Eye (tissue), 1 donor: ENCODE measurements around the gene RAB5IF.
A peak's percentile ranks its signal among the peaks of the same experiment; 100 is the strongest.
"Not testable (repeated sequence)": the region's sequence is repeated elsewhere in the genome, so short reads cannot be mapped to it uniquely, and the experiment has no call there.

Experiments
- DNase-seq: peaks from one replicate; pipeline ENCODE4 v3.0.0-alpha.2; 2015

The RAB5IF gene

DNA sequence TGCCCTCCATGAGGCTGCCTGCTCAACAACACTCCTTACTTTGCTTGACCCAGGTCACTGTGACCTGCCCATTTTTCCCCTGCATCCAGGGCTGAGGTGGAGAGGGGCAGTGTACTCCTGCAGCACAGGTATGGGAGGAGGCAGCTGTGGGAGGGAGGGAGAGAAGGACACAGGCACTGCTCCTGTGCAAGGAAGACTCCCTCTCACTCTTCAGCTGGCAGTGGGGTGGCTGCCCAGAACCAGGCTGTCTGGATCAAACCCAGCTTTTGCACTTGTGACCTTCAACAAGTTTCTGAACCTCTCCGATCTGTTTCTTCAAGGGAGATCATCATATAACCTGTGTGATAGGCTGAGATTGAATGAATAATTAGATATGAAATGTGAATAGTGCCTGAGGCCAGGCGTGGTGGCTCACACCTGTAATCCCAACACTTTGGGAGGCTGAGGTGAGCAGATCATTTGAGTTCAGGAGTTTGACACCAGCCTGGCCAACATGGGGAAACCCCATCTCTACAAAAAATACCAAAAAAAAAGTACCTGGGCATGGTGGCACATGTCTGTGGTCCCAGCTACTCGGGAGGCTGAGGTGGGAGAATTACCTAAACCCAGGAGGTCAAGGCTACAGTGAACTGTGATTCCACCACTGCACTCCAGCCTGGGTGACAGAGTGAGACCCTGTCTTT is 18.1 kb upstream of the RAB5IF start:
- DNase-seq, result no peak

DNA sequence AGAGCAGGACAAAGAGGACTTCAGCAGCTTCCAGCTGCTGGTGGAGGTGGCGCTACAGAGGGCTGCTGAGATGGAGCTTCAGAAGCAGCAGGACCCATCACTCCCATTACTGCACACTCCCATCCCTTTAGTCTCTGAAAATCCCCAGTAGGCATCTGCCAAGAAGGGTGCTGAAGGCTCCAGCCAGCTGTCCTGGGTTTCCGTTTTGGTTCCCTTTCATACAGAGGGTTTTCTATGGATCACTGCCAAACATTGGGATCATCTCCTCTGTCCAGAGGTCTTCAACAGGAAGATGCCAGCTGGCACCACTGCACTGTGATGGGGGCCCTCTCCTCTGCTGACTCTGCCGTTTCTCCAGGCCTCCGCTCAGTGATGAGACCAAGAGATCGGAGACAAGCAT is 14.3 kb upstream of the RAB5IF start:
- no peak for DNase-seq

DNA sequence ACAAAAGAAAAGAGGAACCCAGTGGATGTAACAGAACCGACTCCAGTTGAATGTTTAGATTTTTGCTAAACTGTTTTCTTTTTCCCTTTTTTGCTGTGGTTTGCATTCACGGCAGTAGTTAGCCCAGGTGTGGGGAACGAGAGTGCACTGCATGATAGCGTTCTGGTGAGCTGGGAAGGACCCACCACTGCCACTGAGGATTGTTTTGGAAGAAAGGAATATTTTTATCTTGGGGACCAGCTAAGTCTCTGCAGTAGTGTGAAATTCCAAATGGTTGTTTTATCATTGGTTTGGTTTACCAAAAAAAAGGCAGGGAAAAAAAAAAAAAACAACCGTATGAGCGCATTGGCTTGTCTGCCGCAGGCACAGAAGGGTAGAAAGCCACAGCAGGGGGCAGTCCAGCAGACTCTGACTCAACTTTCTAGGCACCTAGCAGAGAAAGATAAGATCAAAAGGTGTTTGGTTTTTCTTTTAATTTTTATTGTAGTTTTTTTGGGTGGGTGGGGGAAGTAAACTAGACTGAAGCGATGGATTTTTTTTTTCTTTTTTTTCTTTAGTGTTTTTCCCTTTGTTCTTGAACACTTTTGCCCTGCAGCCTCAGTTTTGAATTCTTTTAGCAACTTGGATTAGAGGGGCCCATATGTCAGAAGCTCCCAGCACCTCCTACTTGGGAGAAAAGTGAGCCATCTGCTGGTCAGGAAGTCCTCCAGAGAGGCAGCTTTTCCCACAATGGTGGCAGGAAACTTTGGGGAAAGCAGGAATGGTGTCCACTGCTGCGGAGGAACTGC is 13.5 kb upstream of the RAB5IF start:
- DNase-seq, result peak; percentile 64

DNA sequence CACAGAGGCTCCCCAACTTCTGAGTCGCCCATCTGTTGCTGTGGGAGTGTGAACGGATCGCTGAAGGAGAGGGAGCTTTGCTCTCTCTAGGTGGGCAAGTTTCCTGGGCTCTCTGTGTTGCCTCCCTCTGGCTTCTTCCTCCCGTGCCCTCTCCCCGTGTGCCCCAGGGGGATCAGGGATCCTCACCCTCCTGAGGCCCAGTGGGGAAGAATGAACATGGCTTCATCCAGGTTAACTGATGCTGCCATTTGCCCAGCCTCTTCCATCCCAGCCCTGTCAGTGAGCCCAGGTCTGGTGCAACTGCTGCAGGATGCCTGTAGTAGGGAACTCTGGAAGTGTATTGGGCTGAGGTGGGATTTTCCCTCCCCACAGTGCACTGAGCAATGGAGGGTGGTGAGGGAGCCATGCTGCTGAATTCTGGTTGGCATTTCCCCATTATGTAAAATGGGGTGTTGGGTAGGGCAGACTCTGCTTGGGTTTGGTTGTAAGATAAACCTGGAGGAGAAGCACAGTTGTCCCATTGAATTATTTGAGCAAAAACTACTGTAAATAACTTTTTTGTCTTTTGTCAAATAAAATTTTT is 12.1 kb upstream of the RAB5IF start:
- no peak for DNase-seq

DNA sequence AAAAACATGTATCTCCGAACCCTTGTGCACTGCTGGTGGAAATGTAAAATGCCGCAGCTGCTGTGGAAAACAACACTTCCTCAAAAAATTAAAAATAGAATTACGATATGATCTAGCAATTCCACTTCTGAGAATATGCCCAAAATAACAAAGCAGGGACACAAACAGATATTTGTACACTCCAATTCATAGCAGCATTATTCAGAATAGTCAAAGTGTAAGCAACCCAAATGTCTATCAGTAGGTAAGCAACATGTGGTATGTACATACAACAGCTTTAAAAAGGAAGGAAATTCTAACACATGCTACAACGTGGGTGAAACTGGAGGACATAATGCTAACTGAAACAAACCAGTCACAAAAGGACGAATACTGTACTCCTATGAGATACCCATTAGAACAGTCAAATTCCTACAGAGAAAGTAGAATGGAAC is 5.7 kb upstream of the RAB5IF start:
- DNase-seq, result no peak

DNA sequence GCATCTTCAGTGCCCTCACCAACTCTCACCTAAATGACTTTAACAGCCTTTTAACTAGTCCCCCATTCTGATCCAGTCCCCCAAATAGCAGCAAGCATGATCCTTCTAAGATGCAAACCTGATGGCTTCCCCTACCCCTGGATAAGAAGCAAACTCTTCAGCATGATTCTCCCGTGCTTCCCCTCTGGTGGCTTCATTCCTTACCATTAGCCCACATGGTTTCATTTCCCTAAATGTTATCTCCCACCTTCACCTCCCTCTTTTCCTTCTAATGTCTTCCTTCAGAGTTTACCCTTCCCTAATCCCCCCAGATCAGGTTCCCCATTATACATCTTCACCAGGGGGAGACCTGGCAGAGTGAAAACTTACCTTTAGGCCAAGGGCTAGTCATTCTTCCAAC is 4.0 kb upstream of the RAB5IF start:
- DNase-seq, result no peak

DNA sequence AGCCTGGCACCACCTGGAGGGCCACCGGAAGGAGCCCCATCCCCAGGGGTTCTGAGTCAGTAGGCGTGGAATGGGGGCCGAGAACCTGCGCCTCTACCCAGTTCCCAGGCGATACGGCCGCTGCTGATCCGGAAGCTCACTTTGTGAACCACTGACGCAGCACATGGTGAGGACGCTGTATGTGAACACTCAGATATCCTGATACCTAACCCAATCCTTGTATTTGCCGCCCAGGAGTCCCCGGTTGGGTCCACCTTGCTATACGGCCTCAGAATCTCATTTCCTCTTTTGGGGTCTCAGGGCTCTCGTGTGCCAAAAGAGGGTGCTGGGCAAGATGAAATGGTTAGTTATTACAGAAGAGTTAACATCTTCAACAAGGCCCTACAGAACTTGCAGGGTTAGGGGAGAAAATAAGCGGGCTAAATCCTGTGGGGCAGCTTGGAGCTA is 604 bp upstream of the RAB5IF start:
- no peak for DNase-seq

DNA sequence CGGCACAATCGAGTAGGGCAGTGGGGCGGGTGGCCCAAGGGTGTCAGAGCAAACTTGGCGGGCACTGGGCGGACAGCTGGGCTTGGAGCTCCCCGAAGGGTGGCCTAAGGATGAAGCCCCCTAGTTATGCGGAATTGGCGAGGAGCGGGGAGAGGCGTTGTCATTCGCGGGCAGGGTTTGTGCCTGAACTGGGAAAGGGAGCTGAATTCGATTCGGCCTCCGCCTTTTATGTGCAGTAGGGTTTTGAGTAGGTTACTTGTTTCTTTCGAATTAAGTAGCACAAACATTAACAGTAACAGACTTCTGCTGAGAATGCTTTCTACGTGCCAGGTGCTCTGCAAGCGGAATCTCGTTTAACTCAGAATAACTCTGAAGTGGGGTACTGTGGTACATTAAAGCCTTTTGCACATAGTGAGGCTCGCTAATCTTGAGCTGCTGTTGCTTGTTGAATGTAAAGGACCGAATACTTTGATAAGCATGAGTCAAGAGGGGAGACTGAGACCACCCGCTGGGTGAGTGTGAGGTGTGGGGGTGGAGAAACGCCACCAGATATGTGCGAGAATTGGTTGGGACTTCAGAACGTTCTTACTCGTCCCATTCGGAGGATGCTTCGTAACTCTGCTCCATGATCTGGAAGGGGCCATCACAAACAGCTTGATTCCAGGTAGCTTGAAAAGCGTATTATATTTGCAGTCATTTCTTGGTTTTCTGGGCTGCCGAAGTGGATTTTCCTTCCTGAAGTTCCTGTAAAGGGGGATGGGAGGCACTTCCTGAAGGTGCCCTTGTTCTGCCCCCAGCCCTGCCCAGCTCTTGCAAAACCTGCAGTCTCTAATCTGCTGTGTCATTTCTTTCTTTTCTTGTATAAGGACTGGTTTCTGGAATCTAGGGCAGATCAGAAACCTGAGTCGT is 833 bp downstream of the RAB5IF start:
- no peak for DNase-seq

DNA sequence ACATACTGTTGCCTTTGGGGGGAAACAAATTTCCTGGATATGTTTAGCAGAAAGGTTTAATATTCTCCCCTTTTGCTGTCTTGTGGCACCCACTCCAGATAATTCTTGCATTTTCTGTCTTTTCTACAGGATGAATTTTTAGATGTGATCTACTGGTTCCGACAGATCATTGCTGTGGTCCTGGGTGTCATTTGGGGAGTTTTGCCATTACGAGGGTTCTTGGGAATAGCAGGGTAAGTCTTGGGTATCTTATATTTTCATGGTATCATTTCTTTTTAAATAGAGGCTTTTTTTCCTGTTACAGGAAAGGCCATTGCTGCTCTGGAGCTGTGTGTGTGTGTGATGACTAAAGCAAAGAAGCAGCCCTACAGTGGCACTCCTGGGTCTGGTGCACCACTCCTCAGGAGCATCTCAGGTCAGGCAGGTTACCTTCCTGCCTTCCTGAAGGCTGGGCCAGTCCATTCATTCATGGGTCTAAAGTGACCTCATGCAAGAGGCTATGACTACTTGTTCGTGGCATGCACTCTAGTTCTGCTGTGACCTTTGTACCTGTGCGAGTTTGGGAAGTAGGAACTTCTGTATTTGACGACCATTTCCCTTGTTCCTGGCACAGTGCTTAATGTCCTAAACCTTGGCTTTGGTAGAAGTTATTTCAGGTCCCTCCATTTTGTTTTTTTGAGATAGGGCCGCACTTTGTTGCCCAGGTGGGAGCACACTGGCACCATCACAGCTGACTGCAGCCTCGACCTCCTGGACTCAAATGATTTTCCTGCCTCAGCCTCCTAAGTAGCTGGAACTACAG is 2.2 kb downstream of the RAB5IF start:
- DNase-seq, result no peak

DNA sequence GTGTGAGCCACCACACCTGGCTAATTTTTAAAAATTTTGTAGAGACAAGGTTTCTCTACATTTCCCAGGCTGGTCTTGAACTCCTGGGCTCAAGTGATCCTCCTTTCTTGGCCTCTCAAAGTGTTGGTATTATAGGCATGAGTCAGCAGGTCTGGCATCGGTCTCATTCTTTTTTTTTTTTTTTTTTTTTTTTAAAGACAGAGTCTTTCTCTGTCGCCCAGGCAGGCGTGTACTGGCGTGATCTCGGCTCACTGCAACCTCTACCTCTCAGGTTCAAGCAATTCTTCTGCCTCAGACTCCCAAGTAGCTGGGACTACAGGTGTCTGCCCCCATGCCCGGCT is 2.8 kb downstream of the RAB5IF start:
- not testable (repeated sequence) for DNase-seq

DNA sequence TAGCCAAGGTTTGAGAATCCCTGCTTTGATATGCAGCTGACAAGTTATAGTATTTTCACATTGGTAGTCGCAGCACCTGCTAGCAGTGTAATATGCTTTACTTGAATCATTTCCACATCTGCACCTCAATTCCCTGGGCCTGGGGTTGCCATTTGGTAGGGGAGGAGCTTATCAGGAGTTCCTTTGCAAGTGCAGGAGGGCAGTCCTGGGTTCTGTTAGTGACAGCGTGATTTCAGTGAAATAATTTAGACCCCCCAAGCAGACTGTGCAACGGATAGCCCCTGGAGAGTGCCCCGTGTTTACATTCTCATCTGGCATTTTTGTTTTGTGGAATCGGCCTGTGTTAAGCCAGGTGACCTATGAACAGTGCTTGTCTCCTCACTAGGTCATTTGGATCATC is 6.0 kb downstream of the RAB5IF start:
- no peak for DNase-seq

DNA sequence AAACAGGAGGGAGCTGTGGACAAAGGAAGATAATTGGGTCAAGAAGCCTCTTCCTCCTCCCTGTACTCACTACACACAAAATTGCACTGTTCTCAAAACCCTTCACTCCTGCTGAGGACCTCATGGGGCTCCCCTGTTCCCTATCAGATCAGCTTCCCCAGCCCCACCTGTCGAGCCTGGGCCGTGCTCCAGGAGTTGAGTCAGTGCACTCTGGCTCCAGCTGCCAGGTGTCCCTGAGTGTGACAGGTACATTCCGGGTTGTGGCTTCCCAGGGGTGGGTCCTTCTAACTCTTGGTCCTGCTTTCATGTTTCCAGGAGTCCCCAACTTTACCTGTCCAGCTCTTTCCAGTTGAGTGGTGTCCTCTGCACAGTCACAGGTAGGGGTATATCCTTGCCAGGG is 8.4 kb downstream of the RAB5IF start:
- no peak for DNase-seq

DNA sequence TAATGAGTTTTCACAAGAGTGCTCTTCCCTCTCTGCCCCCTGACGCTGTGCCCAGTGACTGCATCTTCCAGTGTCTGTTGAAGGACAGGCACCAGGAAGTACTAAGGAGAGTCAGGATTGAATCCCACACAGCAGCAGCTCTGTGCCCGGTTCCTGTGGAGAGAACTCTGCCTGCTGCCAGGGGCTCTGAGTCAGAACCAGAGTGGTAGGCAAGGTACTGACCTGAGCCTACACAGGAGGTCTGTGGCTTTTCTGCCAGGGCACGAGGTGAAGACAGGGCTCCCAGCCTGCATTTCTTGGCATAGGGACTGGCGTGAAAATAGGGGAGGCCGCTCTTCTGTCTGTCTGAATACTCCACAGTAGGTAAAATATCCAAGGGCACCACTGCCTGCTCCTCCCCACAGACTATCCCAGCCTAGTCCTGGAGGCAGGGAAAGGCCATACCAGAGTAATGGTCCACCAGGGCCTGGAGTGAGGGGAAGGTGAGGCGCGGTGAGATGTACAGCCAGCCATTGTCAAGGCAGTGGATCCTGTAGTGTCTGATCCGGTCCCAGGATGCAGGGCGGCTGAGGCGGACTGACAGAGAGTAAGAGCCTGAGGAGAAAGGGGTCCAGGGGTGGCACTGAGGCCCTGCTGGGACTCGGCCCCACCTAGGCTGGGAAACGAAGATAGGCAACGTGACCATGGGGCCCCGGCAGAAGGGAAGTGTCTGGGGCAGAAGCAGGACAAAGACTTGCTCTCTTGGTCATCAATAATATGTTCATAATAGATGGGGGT is 9.4 kb downstream of the RAB5IF start:
- no peak for DNase-seq

DNA sequence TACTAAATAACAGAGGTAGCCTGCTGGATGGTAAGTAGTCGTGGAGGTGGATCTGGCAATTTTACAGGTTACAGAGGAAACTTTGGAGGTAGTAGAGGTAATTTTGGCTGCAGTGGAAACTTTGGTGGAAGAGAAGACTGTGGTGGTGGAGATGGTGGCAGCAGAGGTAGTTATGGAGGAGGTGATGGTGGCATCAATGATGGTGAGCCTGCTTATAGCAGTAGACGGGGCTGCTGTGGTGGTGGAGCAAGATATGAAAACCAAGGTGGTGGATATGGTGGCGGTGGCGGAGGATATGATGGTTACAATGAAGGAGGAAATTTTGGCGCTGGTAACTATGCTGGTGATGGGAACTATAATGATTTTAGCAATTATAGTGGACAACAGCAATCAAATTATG is 15.3 kb downstream of the RAB5IF start:
- DNase-seq, result no peak

DNA sequence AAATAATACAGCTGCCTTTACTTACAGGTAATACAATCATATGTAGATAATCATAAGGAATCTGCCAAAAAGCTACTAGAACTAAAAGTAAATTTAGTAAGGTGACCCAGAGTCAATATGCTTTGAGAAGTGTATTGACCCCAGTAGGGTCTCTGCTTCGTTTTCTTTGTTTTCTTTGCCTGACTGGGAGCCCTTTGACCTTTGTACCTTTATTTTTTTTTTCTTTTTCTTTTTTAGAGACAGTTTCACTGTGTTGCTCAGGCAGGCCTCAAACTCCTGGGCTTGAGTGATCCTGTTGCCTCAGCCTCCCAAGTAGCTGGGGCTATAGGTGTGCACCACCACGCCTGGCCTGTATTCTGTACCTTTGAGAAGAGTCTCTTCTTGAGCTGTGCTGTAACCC is 17.9 kb downstream of the RAB5IF start:
- no peak for DNase-seq

DNA sequence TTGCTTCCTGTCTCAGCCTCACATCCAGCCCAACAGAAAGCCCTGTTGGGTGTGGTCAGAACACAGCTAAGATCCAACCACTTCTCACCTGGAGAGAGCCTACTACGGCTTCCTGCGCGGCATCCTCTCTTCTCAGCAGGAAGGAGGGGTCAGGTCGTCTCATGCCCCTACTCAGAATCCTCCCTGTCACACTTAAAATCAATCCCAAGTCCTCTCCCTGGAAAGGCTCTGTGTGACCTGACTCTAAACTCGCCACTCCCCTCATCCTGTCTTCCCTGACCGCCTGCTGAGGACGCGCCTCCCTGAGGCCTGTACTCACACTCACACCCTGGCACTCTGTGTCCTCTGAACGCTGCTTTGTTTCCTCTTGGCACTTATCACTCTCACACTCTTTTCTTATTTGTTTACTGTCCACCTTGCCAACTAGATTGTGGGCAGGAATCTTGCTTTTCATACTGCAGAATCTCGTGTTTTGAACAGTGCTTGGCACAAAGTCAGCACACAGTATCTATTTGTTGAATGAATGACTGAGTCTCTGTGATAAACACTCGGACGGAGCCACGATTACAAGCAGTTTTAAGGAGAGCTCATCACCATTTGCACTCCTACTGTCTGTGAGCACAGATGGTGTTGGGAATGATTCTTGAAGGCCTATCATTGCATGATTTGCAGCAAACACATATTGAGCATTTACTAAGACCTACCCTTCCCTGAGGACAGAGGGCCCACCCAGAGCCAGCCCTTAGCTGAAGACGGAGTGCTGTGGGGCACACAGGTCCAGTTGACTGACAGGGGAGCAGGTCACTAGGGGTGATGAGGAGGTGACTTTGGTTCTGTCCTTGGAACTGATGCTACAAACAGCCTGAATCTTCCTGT is 18.7 kb downstream of the RAB5IF start:
- no peak for DNase-seq

DNA sequence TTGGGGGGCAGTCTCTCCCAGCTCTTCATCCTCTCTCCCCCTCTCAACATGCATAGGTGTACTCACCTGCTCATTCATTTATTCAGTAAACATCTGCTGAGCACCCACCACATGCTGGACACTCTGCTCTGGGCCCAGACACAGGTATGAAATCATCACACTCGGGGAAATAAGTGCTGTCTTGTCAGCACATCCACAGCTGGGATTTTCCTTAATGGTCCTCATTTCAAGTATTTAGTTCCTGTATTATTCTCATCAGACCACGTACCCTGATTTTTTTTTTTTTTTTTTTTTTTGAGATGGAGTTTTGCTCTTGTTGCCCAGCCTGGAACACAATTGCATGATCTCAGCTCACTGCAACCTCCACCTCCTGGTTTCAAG is 19.4 kb downstream of the RAB5IF start:
- no peak for DNase-seq

DNA sequence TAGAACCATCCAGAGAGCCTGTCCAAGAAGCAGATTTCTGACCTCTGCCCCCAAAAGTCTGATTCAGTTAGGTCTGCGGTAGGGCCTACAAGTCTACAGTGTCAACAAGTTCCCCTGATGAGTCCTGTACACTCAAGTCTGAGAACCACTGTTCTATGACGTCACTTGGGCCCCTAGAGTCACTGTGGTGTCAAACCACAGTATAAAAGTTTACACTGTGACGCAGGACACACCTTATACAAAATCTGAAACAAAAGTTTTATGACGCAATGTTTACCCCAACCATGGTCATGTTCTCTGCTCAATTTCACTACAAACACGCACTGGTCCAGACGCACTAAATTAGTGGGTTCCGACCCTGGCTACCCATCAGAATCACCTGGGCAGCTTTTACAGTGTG is 22.5 kb downstream of the RAB5IF start:
- no peak for DNase-seq

DNA sequence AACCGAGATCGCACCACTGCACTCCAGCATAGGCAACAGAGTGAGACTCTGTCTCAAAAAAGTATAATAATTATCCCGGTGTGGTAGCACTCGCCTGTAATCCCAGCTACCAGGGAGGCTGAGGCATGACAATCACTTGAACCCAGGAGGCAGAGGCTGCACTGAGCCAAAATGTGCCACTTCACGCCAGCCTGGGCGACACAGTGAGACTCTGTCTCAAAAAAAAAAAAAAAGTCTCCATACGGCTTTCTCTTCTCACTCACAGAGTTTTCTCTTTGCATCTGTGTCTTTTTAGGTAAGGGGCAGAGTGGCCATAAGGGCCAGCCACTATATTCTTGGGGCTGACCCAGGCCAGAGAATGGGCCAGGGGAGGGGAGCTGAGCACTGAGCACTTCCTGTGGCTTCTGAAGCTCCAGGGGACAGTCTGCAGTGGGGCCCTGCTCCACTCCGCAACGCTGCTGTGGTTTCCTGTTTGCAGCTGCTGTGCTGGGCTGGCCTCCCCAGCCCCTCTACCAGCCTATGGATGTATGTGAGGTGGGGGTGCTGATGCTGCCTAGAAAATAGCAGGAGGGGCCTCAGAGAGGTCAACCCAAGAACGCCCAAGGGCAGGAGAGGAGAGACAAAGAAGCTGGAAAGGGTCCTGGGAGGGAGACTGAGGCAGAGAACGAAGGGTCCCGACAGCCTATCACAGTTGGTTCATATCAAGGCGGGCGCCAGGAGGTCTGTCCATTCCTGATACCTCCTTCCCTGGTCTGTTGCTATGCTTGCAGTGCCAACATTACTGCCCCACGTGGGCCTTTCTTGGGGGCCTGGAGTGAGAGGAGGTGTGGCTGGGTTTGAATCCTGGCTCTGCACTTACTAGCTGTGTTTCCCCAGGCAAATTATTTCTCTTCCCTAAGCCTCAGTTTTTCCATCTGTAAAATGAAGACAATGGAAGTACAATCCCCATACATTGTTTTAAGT is 24.4 kb downstream of the RAB5IF start:
- DNase-seq, result no peak
